GM23338 (cell line): ENCODE data around the gene ENTR1.

Experiments used
- CREB1 ChIP-seq: fragments of 250-450 bp; sonication (Bioruptor Pico); IDR thresholded peaks from 2 replicates; pipeline ENCODE4 v1.5.0; 2020; ENCODE audit warnings: low read depth, mild to moderate bottlenecking, moderate library complexity
- EZH2 ChIP-seq: fragments of 200-600 bp; sonication (generic); IDR thresholded peaks from one replicate; pipeline ENCODE4 v1.8.0; 2017; ENCODE audit warnings: antibody characterized with exemption, mild to moderate bottlenecking, low read depth; ENCODE audit not compliant: unreplicated experiment
- EZH2phosphoT487 ChIP-seq: fragments of 200-600 bp; sonication (generic); IDR thresholded peaks from one replicate; pipeline ENCODE4 v1.8.1; 2018; ENCODE audit warnings: antibody characterized with exemption; ENCODE audit not compliant: unreplicated experiment
- NANOG ChIP-seq: IDR thresholded peaks from 2 replicates; pipeline ENCODE4 v1.6.1; 2016; ENCODE audit warnings: antibody characterized with exemption, borderline replicate concordance
- POLR2AphosphoS5 ChIP-seq: IDR thresholded peaks from 2 replicates; pipeline ENCODE4 v1.6.1; 2016; ENCODE audit warnings: antibody characterized with exemption, low read depth
- ZNF114 ChIP-seq: fragments of 250-450 bp; sonication (Bioruptor Pico); IDR thresholded peaks from 2 replicates; pipeline ENCODE4 v1.5.0; 2020; ENCODE audit warnings: mild to moderate bottlenecking, moderate library complexity
- TF ChIP-seq, protein P1 (sequence below), 2 experiments: fragments of 200-600 bp in 1 of 2; sonication (generic) in 1 of 2; conservative IDR thresholded peaks; 2 replicates each; pipeline versions ENCODE4 v1.5.1 to v1.6.1; 2016 to 2017; ENCODE audit warnings: antibody characterized with exemption in 2 of 2, low read depth in 2 of 2, mild to moderate bottlenecking in 2 of 2, moderate library complexity in 1 of 2
- TF ChIP-seq, protein P2 (sequence below): IDR thresholded peaks from one replicate; pipeline ENCODE4 v1.6.1; 2018; ENCODE audit warnings: antibody characterized with exemption; ENCODE audit not compliant: unreplicated experiment
- TF ChIP-seq, protein P3 (sequence below): IDR thresholded peaks from 2 replicates; pipeline ENCODE4 v1.6.1; 2016; ENCODE audit warnings: antibody characterized with exemption

DNA sequence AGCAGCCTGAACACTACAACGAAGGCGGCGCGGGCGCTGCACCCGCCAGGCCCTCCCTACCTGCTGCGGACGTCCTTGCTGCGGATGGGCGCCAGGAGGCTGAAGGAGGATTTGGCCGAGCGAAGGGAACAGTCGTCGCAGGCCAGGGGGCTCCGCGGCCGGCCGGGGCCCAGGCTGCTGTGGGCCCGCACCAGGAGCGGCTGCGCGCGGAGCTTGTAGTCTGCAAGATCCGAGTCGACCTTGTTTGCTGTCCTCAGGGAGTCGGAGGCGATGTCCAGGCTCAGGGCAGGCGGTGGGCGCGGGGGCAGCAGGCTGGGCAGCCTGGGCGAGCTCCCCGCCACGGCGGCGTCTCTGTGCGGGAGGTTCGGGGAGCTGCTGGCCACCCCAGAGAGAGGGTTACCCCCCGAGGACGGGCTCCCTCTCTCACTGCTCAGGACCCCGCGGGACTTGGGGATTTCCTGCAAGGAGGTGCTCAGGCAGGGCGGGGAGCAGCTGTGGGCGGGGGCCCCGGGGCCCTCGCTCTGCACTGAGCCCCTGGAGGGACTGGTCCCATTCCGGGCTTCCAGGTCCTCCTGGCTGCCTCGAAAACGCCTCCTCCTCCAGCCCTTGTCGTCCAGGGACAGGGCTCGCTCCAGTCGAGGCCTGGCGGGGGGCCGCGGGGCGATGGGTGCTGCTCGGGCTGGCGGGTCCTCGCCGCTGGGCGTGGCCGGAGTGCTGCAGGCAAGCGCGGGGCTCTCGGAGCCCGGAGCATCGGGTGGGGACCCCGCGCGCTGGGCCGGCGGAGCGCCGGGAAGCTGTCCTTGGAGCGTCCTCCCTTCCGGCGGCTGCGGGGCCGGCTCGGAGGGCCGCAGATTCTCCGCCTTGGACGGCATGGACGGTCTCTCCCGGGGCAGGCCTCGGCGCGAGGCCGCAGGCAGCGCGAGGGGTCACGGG, 28.4 kb upstream of the ENTR1 start:
- TF ChIP-seq, protein P1, sequence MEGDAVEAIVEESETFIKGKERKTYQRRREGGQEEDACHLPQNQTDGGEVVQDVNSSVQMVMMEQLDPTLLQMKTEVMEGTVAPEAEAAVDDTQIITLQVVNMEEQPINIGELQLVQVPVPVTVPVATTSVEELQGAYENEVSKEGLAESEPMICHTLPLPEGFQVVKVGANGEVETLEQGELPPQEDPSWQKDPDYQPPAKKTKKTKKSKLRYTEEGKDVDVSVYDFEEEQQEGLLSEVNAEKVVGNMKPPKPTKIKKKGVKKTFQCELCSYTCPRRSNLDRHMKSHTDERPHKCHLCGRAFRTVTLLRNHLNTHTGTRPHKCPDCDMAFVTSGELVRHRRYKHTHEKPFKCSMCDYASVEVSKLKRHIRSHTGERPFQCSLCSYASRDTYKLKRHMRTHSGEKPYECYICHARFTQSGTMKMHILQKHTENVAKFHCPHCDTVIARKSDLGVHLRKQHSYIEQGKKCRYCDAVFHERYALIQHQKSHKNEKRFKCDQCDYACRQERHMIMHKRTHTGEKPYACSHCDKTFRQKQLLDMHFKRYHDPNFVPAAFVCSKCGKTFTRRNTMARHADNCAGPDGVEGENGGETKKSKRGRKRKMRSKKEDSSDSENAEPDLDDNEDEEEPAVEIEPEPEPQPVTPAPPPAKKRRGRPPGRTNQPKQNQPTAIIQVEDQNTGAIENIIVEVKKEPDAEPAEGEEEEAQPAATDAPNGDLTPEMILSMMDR (conservative IDR thresholded peaks at IDR 0.05; ENCODE audit: low read depth in 2 of 2), result no peak
- TF ChIP-seq NANOG (no peak), CREB1 (CRISPR knock-in tag) (no peak), POLR2AphosphoS5 (no peak), ZNF114 (no peak), EZH2 (no peak), EZH2phosphoT487 (no peak)
- TF ChIP-seq, protein P2, sequence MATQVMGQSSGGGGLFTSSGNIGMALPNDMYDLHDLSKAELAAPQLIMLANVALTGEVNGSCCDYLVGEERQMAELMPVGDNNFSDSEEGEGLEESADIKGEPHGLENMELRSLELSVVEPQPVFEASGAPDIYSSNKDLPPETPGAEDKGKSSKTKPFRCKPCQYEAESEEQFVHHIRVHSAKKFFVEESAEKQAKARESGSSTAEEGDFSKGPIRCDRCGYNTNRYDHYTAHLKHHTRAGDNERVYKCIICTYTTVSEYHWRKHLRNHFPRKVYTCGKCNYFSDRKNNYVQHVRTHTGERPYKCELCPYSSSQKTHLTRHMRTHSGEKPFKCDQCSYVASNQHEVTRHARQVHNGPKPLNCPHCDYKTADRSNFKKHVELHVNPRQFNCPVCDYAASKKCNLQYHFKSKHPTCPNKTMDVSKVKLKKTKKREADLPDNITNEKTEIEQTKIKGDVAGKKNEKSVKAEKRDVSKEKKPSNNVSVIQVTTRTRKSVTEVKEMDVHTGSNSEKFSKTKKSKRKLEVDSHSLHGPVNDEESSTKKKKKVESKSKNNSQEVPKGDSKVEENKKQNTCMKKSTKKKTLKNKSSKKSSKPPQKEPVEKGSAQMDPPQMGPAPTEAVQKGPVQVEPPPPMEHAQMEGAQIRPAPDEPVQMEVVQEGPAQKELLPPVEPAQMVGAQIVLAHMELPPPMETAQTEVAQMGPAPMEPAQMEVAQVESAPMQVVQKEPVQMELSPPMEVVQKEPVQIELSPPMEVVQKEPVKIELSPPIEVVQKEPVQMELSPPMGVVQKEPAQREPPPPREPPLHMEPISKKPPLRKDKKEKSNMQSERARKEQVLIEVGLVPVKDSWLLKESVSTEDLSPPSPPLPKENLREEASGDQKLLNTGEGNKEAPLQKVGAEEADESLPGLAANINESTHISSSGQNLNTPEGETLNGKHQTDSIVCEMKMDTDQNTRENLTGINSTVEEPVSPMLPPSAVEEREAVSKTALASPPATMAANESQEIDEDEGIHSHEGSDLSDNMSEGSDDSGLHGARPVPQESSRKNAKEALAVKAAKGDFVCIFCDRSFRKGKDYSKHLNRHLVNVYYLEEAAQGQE, result no peak
- TF ChIP-seq, protein P3, sequence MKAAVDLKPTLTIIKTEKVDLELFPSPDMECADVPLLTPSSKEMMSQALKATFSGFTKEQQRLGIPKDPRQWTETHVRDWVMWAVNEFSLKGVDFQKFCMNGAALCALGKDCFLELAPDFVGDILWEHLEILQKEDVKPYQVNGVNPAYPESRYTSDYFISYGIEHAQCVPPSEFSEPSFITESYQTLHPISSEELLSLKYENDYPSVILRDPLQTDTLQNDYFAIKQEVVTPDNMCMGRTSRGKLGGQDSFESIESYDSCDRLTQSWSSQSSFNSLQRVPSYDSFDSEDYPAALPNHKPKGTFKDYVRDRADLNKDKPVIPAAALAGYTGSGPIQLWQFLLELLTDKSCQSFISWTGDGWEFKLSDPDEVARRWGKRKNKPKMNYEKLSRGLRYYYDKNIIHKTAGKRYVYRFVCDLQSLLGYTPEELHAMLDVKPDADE, result no peak
